SU-DHL-6 (cell line): Measurements from ENCODE around the gene CDH13.

Source experiments
- H2AFZ ChIP-seq: fragments of 200-600 bp; sonication (generic); 2 replicates; pipeline ENCODE4 v1.6.1; 2014; ENCODE audit warnings: low read depth, mild to moderate bottlenecking, moderate library complexity, mixed read lengths, antibody characterized with exemption, low read length; ENCODE audit not compliant: severe bottlenecking
- H3F3A ChIP-seq: fragments of 200-600 bp; shearing (Covaris generic); 2 replicates; pipeline ENCODE4 v1.6.0; 2016; ENCODE audit warnings: antibody characterized with exemption, mild to moderate bottlenecking; ENCODE audit not compliant: insufficient read depth
- H3K27ac ChIP-seq: fragments of 200-600 bp; sonication (generic); 2 replicates; pipeline ENCODE4 v1.5.1; 2016; ENCODE audit warnings: low read depth, mild to moderate bottlenecking, low read length, moderate library complexity, mixed read lengths
- H3K27me3 ChIP-seq: fragments of 200-600 bp; sonication (generic), shearing (Covaris generic); 2 replicates; pipeline ENCODE4 v1.6.0; 2014; ENCODE audit warnings: mild to moderate bottlenecking, low read length
- H3K36me3 ChIP-seq: fragments of 200-600 bp; sonication (generic); 2 replicates; pipeline ENCODE4 v1.6.1; 2014; ENCODE audit warnings: mild to moderate bottlenecking, low read length, mixed read lengths
- H3K4me2 ChIP-seq: fragments of 300-600, 200-600 bp; shearing (Covaris generic), sonication (generic); 2 replicates; pipeline ENCODE4 v1.6.0; 2014; ENCODE audit warnings: low read length, low read depth, mild to moderate bottlenecking; ENCODE audit not compliant: poor library complexity, severe bottlenecking
- H3K4me3 ChIP-seq: fragments of 200-600 bp; sonication (generic); 2 replicates; pipeline ENCODE4 v1.5.1; 2014; ENCODE audit warnings: antibody characterized with exemption, low read length, mild to moderate bottlenecking, mixed read lengths; ENCODE audit not compliant: insufficient read depth, poor library complexity, severe bottlenecking
- H3K79me2 ChIP-seq: fragments of 200-600 bp; sonication (generic); 2 replicates; pipeline ENCODE4 v1.6.1; 2014; ENCODE audit warnings: mild to moderate bottlenecking, low read length, moderate library complexity; ENCODE audit not compliant: insufficient read depth
- H3K9ac ChIP-seq: fragments of 200-600 bp; sonication (generic); 2 replicates; pipeline ENCODE4 v1.7.0; 2014; ENCODE audit warnings: mild to moderate bottlenecking, low read length
- H3K9me2 ChIP-seq: fragments of 200-600 bp; sonication (generic); replicated peaks from 2 replicates; pipeline ENCODE4 v1.6.1; 2014; ENCODE audit warnings: low read length; ENCODE audit not compliant: insufficient read depth
- H3K9me3 ChIP-seq: fragments of 200-600 bp; sonication (generic); 2 replicates; pipeline ENCODE4 v1.6.1; 2014; ENCODE audit warnings: low read length, mixed read lengths; ENCODE audit not compliant: insufficient read depth
- H4K20me1 ChIP-seq: fragments of 200-600 bp; sonication (generic); 2 replicates; pipeline ENCODE4 v1.6.1; 2014; ENCODE audit warnings: low read depth, mild to moderate bottlenecking, antibody characterized with exemption, low read length, moderate library complexity, mixed read lengths
- CTCF ChIP-seq: fragments of 200-600 bp; sonication (generic); IDR thresholded peaks from one replicate; pipeline ENCODE4 v1.5.1; 2017; ENCODE audit warnings: antibody characterized with exemption, mild to moderate bottlenecking, low read length, moderate library complexity; ENCODE audit not compliant: insufficient read depth, poor library complexity, severe bottlenecking
- EZH2phosphoT487 ChIP-seq: fragments of 200-600 bp; sonication (generic), shearing (Covaris generic); conservative IDR thresholded peaks from 2 replicates; pipeline ENCODE4 v1.6.1; 2018; ENCODE audit warnings: mild to moderate bottlenecking, antibody characterized with exemption, low read length, moderate library complexity, mixed read lengths

Gene CDH13

GRCh38 chr16:83845263-83845662 is 1218.5 kb downstream of the CDH13 start:
- no peaks in the 10 kb centered on the region for H3K27me3 ChIP-seq
- no peak overlapping the region for H3K9ac ChIP-seq
- no peaks in the 10 kb centered on the region for H3F3A ChIP-seq
- no peaks in the 10 kb centered on the region for H4K20me1 ChIP-seq
- TF ChIP-seq CTCF (no peak), EZH2phosphoT487 (no peak)
- H2AFZ ChIP-seq = no peak overlapping the region
- H3K36me3 ChIP-seq = no peaks in the 10 kb centered on the region
- H3K9me3 ChIP-seq = no peaks in the 10 kb centered on the region
- no peaks in the 10 kb centered on the region for H3K79me2 ChIP-seq
- H3K9me2 ChIP-seq = no peaks in the 10 kb centered on the region
- no peak overlapping the region for H3K4me3 ChIP-seq
- H3K27ac ChIP-seq = no peak overlapping the region
- no peak overlapping the region for H3K4me2 ChIP-seq

GRCh38 chr16:83847371-83848225 is 1220.8 kb downstream of the CDH13 start:
- no peaks in the 10 kb centered on the region for H3K36me3 ChIP-seq
- no peaks in the 10 kb centered on the region for H3K9me2 ChIP-seq
- no peaks in the 10 kb centered on the region for H3K79me2 ChIP-seq
- H3K27ac ChIP-seq = no peak overlapping the region
- no peaks in the 10 kb centered on the region for H3K9me3 ChIP-seq
- TF ChIP-seq EZH2phosphoT487 (no peak), CTCF (no peak)
- H3K27me3 ChIP-seq = no peaks in the 10 kb centered on the region
- no peak overlapping the region for H3K9ac ChIP-seq
- H3K4me2 ChIP-seq = no peak overlapping the region
- no peak overlapping the region for H2AFZ ChIP-seq
- no peaks in the 10 kb centered on the region for H3F3A ChIP-seq
- no peaks in the 10 kb centered on the region for H4K20me1 ChIP-seq
- H3K4me3 ChIP-seq = no peak overlapping the region

GRCh38 chr16:83849421-83849820 is 1222.7 kb downstream of the CDH13 start:
- Histone ChIP-seq H2AFZ (no peak overlapping the region), H3K27me3 (no peaks in the 10 kb centered on the region), H3K9me2 (no peaks in the 10 kb centered on the region)

More at GRCh38 chr16:83849421-83849820, 1222.7 kb downstream of the CDH13 start:
- Histone ChIP-seq H3K4me3 (no peak overlapping the region), H3K36me3 (no peaks in the 10 kb centered on the region), H3K9me3 (no peaks in the 10 kb centered on the region), H3F3A (no peaks in the 10 kb centered on the region), H3K4me2 (no peak overlapping the region), H3K9ac (no peak overlapping the region), H3K79me2 (no peaks in the 10 kb centered on the region), H4K20me1 (no peaks in the 10 kb centered on the region), H3K27ac (no peak overlapping the region)
- TF ChIP-seq CTCF (no peak), EZH2phosphoT487 (no peak)
